ENCODE results near the gene CPEB3.
"Not testable (repeated sequence)": the region's sequence is repeated elsewhere in the genome, so short reads cannot be mapped to it uniquely, and the experiment has no call there.

Gene CPEB3

GRCh38 chr10:92265687-92266258, 25.1 kb downstream of the CPEB3 start:
- DNase-seq: no peak

DNA sequence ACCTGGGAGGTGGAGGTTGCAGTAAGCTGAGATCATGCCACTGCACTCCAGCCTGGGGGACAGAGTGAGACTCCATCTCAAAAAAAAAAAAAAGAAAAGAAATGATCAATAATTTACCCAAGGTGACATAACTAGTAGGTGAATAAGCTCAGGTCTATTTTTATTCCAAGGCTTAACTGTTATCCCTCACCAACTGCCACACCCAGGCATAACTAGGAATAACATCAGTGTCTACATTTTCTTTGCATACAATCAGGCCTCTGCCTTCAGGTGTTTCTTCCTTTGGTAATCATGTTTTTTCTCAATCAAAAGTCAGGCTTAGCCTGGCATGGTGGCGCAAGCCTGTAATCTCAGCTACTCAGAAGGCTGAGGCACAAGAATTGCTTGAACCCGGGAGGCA, 26.6 kb downstream of the CPEB3 start:
- no peak for DNase-seq

DNA sequence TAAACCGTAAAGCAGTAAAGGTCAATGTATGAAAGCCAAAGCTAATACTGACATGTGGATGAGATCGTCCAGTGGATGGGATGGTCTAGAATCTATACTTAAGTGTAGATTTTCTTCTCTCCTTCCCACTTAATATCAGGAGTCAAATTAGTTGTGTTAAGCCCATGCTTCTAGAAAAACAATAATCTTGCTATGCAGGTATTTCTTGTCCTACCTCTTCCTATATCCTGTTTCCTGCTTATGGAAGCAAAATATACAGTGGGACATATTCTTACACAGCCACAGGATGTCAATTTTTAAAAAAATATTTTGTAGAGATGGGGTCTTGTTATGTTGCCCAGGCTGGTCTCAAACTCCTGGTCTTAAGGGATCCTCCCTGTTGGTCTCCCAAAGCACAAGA, 27.5 kb downstream of the CPEB3 start:
- DNase-seq: no peak

DNA sequence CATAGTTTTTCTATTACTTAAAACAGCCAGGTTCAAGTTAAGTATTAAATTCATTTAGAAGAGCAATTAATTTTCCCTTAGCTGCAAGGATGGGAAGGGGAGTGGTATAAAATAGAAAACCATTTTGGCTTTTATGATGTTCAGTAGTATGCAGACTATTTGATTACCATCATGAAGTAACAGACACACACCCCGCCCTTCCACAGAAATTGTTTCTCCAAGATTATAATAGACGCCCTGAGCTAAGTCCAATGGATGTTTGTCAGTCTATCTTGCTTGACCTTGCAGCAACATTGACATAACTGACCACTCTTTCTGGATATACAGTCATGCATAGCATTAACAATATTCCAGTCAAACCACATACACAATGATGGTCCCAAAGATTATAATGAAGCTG, 42.3 kb downstream of the CPEB3 start:
- DNase-seq: no peak

GRCh38 chr10:92244796-92245195, 46.1 kb downstream of the CPEB3 start:
- no peak for DNase-seq

DNA sequence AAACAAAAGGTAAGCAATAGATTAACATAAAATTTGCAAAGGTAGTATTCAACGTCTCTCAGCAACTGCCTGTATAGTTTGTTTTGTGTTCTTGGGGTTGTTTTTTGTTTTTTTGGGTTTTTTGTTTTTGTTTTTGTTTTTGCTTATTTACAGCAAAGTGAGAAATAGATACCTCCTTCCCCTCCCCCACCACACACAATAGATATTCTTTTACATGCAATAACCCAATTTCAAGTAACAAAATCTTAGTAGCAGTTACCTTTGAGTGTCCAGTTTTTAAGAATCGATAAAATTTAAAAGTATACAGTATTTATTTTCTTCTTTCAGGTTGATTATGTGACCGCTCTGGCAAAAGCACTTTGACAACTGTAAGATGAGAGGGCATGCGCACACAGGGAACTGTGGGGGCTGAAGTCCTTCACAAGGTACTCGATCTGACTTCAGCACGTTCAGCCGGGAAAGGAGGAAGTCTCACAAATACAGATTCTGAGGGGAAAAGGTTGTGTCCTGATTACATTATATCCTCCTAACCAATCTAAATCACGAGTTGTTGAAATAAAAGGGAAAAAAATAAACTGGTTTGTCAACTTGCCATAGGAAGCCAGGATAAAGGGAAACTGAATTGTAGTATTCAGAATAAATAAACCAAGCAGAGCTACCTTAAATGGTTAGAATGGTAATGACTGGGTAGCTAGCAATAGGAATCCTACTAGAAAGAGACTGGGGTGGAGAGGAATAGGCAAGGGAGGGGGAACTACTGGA, 47.8 kb downstream of the CPEB3 start:
- peak; percentile 35 for DNase-seq

DNA sequence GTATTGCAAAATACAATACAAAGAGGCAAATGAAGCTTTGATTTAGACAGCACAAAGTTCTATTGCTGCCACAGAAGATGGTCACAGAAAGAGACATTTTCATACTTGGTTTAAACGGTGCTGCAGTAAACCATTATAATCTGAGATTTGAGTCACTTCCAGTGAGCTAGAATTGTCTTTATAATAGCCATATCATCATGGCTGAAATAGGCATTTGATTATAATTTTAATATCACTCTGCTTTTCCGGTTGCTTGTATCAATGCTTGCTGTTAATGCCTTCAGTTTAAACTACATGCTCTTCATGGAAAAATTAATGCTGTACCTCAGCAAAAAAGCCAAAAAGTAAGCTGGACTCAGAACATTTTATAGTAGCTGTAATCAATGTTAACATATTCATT, 48.5 kb downstream of the CPEB3 start:
- DNase-seq: no peak

- no peak for DNase-seq
These were observed 49.4 kb downstream of the CPEB3 start for GRCh38 chr10:92241501-92241900.

DNA sequence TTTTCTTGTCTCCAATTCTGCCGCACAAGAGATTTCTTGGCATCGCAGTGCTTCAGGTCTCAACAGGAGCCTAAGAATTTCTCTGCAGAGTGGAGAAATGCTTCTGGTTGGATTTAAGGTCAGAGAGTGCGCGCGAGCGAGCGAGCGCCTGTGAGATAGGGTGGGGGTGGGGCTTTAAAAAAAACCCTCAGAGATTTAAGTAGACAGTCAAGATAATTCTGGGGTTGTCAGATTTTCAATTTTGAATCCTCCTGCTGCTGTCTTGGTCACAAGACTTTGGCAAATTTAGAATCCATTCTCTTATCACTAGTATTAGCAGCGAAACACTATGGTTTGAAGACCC, 49.7 kb downstream of the CPEB3 start:
- no peak for DNase-seq

DNA sequence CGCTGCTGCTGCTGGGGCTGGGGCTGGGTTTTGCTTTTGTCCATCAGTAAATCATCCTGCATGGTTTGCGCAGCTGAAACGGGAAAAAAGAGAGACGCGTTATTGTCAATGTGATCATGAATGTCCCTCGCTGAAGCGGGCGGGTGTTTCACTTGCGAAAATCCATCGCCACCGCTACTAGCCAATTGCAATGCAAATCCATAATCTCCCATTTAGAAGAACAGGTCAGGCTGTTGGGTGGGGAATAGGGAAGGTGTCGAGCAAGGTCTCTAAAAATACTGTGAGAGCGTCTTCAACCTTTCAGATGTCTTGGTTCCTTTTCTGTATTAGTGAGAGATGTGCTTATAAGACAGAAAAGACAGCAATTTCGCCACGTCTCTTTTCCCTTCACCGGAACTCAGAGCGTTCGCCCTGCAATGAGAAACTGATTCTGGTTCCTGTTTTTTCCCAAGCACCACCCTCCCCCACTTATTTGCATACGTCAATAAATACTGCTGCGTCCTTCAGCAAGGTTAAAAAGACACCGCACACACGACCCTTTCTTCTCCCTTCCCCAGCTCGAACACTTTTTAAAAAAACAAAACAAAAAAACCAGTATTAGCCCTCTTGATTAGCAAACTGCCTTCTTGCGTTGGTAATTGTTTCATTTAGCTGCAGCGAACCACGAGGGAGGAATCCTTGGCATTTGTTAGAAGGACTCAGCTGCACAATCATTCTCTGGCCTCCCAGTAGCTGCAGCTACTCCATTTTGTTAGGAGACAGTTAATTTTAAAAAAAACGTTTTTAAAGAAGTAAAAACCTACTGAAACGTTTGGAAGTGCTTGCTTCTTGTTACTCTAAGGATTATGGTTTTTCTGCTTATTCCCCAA, 50.4 kb downstream of the CPEB3 start:
- peak; percentile 41 for DNase-seq

DNA sequence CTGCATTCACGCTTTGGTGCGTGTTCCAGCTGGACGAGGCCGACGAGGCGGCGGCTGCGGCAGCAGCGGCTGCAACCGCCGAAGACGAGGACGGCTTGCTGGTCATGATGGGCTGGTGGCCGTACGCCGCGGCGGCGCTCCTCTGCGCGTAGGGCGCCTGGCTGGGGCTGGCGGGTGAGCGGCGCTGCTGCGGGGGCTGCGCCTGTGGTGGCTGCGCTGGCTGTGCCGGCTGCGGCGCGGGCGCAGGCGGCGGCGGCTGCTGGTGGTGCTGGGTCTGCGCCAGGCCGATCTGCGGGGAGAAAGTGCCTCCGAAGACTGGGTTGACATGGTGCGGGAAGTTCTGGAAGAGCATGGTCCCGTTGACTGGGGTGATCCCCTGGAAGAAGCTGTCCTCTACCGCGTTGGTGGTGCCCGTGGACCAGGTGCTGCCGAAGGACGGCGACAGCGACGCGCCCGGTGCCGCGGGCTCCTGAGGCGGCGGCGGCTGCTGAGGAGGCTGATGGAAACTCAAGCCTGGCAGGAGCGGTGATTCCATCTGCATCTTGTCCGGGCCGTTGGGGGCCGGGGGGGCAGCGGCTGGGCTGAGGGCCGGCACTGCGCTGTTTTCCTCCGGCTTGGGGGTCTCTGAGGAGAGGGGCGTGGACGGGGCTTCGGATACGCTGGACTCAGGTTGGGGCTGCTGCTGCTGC, 51.1 kb downstream of the CPEB3 start:
- DNase-seq: peak; percentile 29

DNA sequence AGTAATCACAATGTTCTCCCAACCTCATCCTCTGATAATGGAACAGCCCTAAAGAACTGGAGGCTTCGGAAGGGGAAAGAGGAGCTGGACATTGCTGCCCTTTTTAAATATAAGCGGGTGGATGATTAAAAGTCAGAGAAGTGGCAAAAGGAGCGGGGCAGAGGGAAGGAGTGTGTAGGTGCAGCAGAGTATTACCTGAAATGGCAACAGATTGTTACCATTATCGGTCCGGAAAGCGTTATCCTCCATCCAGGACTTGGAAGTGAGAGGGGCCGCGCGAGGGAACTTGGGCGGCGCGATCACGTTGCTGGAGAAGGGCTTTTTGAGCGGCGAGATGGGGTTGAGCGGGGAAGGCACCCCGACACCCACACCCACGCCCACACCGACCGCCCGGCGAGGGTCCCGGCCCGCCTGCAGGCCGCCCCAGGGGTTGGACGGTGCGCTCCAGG, 51.7 kb downstream of the CPEB3 start:
- no peak for DNase-seq

DNA sequence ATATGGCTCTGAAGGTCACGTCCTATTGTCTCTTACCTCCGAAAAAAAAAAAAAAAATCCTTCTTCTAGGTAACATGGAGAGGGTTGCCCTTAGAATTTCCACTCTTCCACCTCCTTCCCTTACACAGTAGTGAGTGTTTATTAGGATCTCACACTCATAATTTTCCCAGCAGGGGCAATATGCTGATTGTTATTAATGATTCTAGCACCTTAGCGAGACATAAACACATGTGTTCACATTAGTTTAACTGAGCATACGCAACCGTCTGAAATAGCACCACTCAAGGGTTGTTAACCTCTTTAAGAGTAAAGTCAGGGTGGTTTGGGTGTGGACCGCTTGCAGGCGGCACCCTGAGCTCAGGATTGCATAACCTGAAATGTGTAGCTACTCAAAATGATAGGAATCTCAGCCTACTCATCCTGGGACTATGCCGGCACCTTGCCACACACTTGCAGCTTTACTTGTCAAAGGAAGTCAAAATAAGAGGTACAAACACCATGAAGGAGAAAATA, 52.2 kb downstream of the CPEB3 start:
- DNase-seq: peak; percentile 88

GRCh38 chr10:92238054-92238585, 52.8 kb downstream of the CPEB3 start:
- DNase-seq: no peak

GRCh38 chr10:92231196-92231595, 59.7 kb downstream of the CPEB3 start:
- no peak for DNase-seq

DNA sequence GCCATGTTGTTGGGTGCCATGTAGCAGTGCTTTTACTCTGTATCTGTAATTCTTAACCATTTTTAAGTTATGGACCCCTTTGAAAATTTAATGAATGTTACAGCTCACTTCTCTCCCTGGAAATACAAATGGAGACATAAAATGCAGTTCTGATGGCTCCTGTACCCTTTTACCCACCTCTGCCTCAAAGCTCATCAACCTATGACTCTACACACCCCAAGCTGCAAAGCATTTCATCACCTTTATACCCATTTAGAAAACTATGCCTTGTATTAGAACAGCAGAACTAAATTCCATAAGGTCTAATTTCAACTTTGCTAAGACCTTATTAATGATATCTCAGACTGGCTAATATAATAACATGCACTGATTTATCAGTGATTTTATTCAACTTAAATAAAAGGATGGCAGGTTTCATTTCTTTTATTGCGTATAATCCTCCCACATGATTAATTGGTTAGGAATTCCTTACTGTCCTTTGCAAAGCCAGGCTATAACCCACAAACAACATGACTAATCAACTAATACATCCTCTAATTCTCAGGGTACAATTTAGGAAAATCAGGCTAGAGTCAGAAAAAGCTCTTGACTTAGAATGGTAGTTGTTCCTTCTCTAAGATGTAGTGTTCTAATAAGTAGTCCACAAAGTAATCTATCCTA, 68.1 kb downstream of the CPEB3 start:
- no peak for DNase-seq

GRCh38 chr10:92219559-92219958, 71.3 kb downstream of the CPEB3 start:
- no peak for DNase-seq

DNA sequence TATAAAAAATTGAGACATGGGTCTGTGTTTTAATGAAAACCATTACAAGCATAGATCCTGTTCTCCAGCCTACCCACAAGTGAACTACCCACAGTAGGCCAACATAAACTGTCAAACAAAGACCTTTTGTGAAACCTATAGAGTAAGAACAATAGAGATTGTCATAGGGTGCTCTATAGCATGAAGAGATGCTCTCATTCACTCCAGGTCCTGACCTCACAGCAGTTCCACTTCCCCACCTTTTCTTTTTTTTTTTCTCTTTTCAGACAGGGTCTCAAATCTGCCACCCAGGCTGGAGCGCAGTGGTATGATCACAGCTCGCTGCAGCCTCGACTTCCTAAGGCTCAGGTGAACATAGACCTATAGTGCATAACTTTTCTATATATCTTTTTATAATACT, 72.3 kb downstream of the CPEB3 start:
- no peak for DNase-seq

DNA sequence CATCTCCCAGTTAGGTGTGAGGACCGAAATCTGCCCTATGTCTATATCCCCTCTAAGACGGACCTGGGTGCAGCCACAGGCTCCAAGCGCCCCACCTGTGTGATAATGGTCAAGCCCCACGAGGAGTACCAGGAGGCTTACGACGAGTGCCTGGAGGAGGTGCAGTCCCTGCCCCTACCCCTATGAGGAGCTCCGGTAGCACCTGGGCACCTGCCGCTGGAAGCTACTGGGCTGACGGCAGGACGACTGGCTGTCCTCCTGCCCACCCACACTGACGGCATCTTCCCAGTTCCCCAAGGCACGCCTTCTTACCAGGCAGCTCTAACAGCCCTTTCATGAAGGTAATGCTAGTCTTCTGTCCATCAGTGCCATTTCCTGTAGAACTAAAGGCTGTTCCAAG, 74.3 kb downstream of the CPEB3 start:
- not testable (repeated sequence) for DNase-seq

- DNase-seq: not testable (repeated sequence)
These were observed 75.7 kb downstream of the CPEB3 start for GRCh38 chr10:92215222-92215621.

GRCh38 chr10:92213049-92213448, 77.8 kb downstream of the CPEB3 start:
- no peak for DNase-seq

- no peak for DNase-seq
These were observed 82.1 kb downstream of the CPEB3 start for GRCh38 chr10:92208736-92209135.
